Right lobe of liver (tissue), 6 donors: ENCODE measurements around the gene C1orf198. TPM values are rescaled to one million over a fixed set of nuclear protein-coding genes. Genes with fewer than 3 reads are reported as not detected.

ENCODE experiments used
- ATAC-seq, 4 donors: fragments of 200-7000 bp; cut with Tn5 transposase; one replicate each; pipeline ENCODE4 v1.9.1; 2020; ENCODE audit warnings: mild to moderate bottlenecking in 4 of 4, moderate library complexity in 4 of 4
- DNase-seq, 3 donors: peaks; one replicate each; pipeline ENCODE4 v3.0.0-alpha.2; 2020
- H3K27ac ChIP-seq, 3 donors: fragments of 200-600 bp; one replicate each; pipeline ENCODE4 v1.8.0; 2022
- H3K27me3 ChIP-seq, 2 donors: fragments of 200-600 bp; one replicate each; pipeline ENCODE4 v1.8.0; 2022
- H3K36me3 ChIP-seq, 4 donors: fragments of 200-600 bp; sonication (generic) in 1 of 4; one replicate each; pipeline versions ENCODE4 v1.5.1 to v1.8.0; 2017 to 2022; ENCODE audit warnings: control low read depth in 1 of 4
- H3K4me1 ChIP-seq, 4 donors: fragments of 200-600 bp; sonication (generic) in 1 of 4; one replicate each; pipeline versions ENCODE4 v1.5.1 to v1.8.0; 2017 to 2022; ENCODE audit warnings: control low read depth in 1 of 4
- H3K4me3 ChIP-seq, 3 donors: fragments of 200-600 bp; one replicate each; pipeline ENCODE4 v1.8.0; 2022
- H3K9me3 ChIP-seq, 4 donors: fragments of 200-600 bp; sonication (generic) in 1 of 4; one replicate each; pipeline versions ENCODE4 v1.5.1 to v1.8.0; 2017 to 2022; ENCODE audit warnings: control low read depth in 1 of 4
- CTCF ChIP-seq, 4 donors: fragments of 200-600 bp in 3 of 4; fragments of 450-650 bp in 1 of 4; IDR thresholded peaks; one replicate each; pipeline versions ENCODE4 v1.5.1 to v1.8.0; 2016 to 2022; ENCODE audit warnings: antibody characterized with exemption in 4 of 4, mild to moderate bottlenecking in 2 of 4
- POLR2A ChIP-seq: fragments of 450-650 bp; IDR thresholded peaks from one replicate; pipeline ENCODE4 v1.6.1; 2017; ENCODE audit warnings: antibody characterized with exemption, mild to moderate bottlenecking
- WGBS: methylation state at CpG from one replicate; pipeline ENCODE4 v1.1.6; 2018; ENCODE audit warnings: low coverage, low lambda C conversion rate; ENCODE audit not compliant: insufficient coverage; ENCODE audit errors: missing lambda C conversion rate; 5-methylcytosine and 5-hydroxymethylcytosine counted together
- intact Hi-C, 2 donors: fragments of 100-400 bp; cut with DNase I; formaldehyde crosslinking; loops; one replicate each; pipeline versions ENCODE4 v1.11.2 to v1.14.1; 2022
- total RNA-seq, 6 experiments: library from RNA; depleted of rRNA in 2 of 6; stranded (reverse); fragments of >200 nt in 2 of 6; fragmentation: NEBNext Ultra II Directional in 3 of 6; extraction: Animal tissue kit (Norgen Biotek cat#: 25700) in 3 of 6; gene quantifications; one replicate each; pipeline versions ENCODE4 v1.1.0 to v1.2.4, GENCODE V29; 2016 to 2023
- donor health status: DM: no; HTN: yes; CAD: no.
- donor health status: DM: no; HTN: no; CAD: no.
- donor health status: DM: no; HTN: no; CAD: no.
- donor health status: DM: no; HTN: yes; CAD: no.
- donor health status: DM: no; HTN: yes; CAD: no.

Gene C1orf198
- total RNA-seq, 6 experiments from 2014 or later: 4.2 to 33.7 (median 17.2) TPM

- Histone ChIP-seq H3K27me3 (no peaks in the 10 kb centered on the region), H3K4me3 (no peak overlapping the region), H3K4me1 (no peaks in the 10 kb centered on the region), H3K9me3 (no peaks in the 10 kb centered on the region), H3K36me3 (no peaks in the 10 kb centered on the region), H3K27ac (no peak overlapping the region)
- intact Hi-C loops: no loop called here
- DNase-seq (no peak), ATAC-seq (peak in 1 of 4 donors; percentile 18)
- WGBS: 72% methylated on average over 7 of the region's 14 CpGs
- TF ChIP-seq POLR2A: no peak
- TF ChIP-seq CTCF (IDR thresholded peaks at IDR 0.05): no peak
Measured at GRCh38 chr1:230877146-230877923, 9.0 kb upstream of the C1orf198 start.

- Histone ChIP-seq H3K27me3 (no peaks in the 10 kb centered on the region), H3K9me3 (no peaks in the 10 kb centered on the region), H3K27ac (no peak overlapping the region), H3K36me3 (no peaks in the 10 kb centered on the region), H3K4me1 (no peaks in the 10 kb centered on the region), H3K4me3 (no peak overlapping the region)
- no peak for DNase-seq
- no peak for ATAC-seq
- intact Hi-C loops: no loop called here
- WGBS: 80% methylated on average over 5 of the region's 6 CpGs
- no peak for TF ChIP-seq POLR2A
- no peak for TF ChIP-seq CTCF (IDR thresholded peaks at IDR 0.05)
Measured at GRCh38 chr1:230876660-230877059, 8.3 kb upstream of the C1orf198 start.

- Histone ChIP-seq H3K9me3 (no peaks in the 10 kb centered on the region), H3K36me3 (no peaks in the 10 kb centered on the region), H3K4me1 (no peaks in the 10 kb centered on the region), H3K4me3 (no peak overlapping the region), H3K27ac (no peak overlapping the region), H3K27me3 (no peaks in the 10 kb centered on the region)
- intact Hi-C loops: no loop called here
- no peak for DNase-seq
- WGBS: 83% methylated on average over 3 of the region's 8 CpGs
- TF ChIP-seq POLR2A: no peak
- no peak for TF ChIP-seq CTCF (IDR thresholded peaks at IDR 0.05)
- ATAC-seq: no peak
Measured at GRCh38 chr1:230875370-230875769, 7.0 kb upstream of the C1orf198 start.

GRCh38 chr1:230870916-230871315 is 2.6 kb upstream of the C1orf198 start:
- H3K4me1 ChIP-seq: peaks cover 0 to 12% (median 0%) of the 10 kb centered on the region in 4 donors
- H3K27me3 ChIP-seq: no peaks in the 10 kb centered on the region
- H3K4me3 ChIP-seq: no peak overlapping the region
- DNase-seq (no peak), ATAC-seq (no peak)
- H3K27ac ChIP-seq: no peak overlapping the region
- no peaks in the 10 kb centered on the region for H3K9me3 ChIP-seq
- no peaks in the 10 kb centered on the region for H3K36me3 ChIP-seq
- no peak for TF ChIP-seq CTCF (IDR thresholded peaks at IDR 0.05)
- TF ChIP-seq POLR2A: no peak
- WGBS: 93% methylated on average over 4 of the region's 4 CpGs
- intact Hi-C loops: no loop called here
